T-cell (primary cell): ENCODE measurements around the gene ZCCHC7. TPM values are rescaled to one million over a fixed set of nuclear protein-coding genes. Genes with fewer than 3 reads are reported as not detected.

ENCODE experiments used
- ATAC-seq, 4 experiments: fragments of 200-7000 bp in 3 of 4; fragments of 150-1000 bp in 1 of 4; cut with Tn5 transposase; replicated peaks in 1 of 4; 1 replicate in 3 of 4; 2 replicates in 1 of 4; pipeline ENCODE4 v1.10.0; 2021; ENCODE audit warnings: moderate library complexity in 3 of 4, mild to moderate bottlenecking in 2 of 4, moderate number of reproducible peaks in 1 of 4
- CTCF ChIA-PET, 2 donors: fragments of 300-600 bp; sonication (Branson Sonifier 250); formaldehyde crosslinking; loops; one replicate each; lab custom pipeline; 2022; ENCODE audit warnings: antibody characterized with exemption in 2 of 2; lab: Charles Lee
- POLR2A ChIA-PET, 2 donors: fragments of 300-600 bp; sonication (Branson Sonifier 250); formaldehyde crosslinking; loops; one replicate each; lab custom pipeline; 2022; ENCODE audit warnings: antibody characterized with exemption in 2 of 2; lab: Charles Lee
- DNase-seq, 35 experiments: peaks; one replicate each; pipeline versions ENCODE4 v3.0.0 to v3.0.0-alpha.2; 2013 to 2023
- H3K27ac ChIP-seq: one replicate; pipeline ENCODE4 v1.5.1; 2013; ENCODE audit warnings: low read length
- H3K27me3 ChIP-seq, 2 experiments: replicated peaks in 1 of 2; 1 replicate in 1 of 2; 2 replicates in 1 of 2; pipeline versions ENCODE4 v1.6.1 to v1.7.0; 2013; ENCODE audit warnings: low read length in 1 of 2, mixed read lengths in 1 of 2; ENCODE audit not compliant: control insufficient read depth in 2 of 2, insufficient read depth in 2 of 2; ENCODE audit errors: extremely low read depth in 1 of 2
- H3K36me3 ChIP-seq, 2 donors: 1 replicate in 1 of 2; 2 replicates in 1 of 2; pipeline versions ENCODE4 v1.6.1 to v1.7.0; 2013; ENCODE audit warnings: low read length in 1 of 2; ENCODE audit not compliant: control insufficient read depth in 2 of 2, insufficient read depth in 1 of 2; ENCODE audit errors: extremely low read depth in 1 of 2
- H3K4me1 ChIP-seq, 2 experiments: 1 replicate in 1 of 2; 2 replicates in 1 of 2; pipeline versions ENCODE4 v1.6.1 to v1.7.0; 2013; ENCODE audit warnings: low read length in 2 of 2, mixed read lengths in 1 of 2; ENCODE audit not compliant: insufficient read depth in 2 of 2, control insufficient read depth in 1 of 2; ENCODE audit errors: extremely low read depth in 1 of 2
- H3K4me3 ChIP-seq, 2 donors: 1 replicate in 1 of 2; 2 replicates in 1 of 2; pipeline versions ENCODE4 v1.5.1 to v1.7.0; 2013; ENCODE audit warnings: mild to moderate bottlenecking in 2 of 2, low read length in 1 of 2, moderate library complexity in 1 of 2; ENCODE audit not compliant: control insufficient read depth in 1 of 2; ENCODE audit errors: extremely low read depth in 1 of 2
- H3K9me3 ChIP-seq: 2 replicates; pipeline ENCODE4 v1.7.0; 2013
- H3K27ac Mint-ChIP-seq, 2 donors: one replicate each; pipeline ENCODE4 v1.8.0; 2020 to 2021; ENCODE audit warnings: mild to moderate bottlenecking in 2 of 2, mixed read lengths in 2 of 2
- H3K27me3 Mint-ChIP-seq, 2 donors: one replicate each; pipeline ENCODE4 v1.8.0; 2021 to 2022; ENCODE audit warnings: mixed read lengths in 2 of 2
- H3K36me3 Mint-ChIP-seq: one replicate; pipeline ENCODE4 v1.8.0; 2021; ENCODE audit warnings: mixed read lengths
- H3K4me1 Mint-ChIP-seq, 3 donors: one replicate each; pipeline ENCODE4 v1.8.0; 2020 to 2022; ENCODE audit warnings: mixed read lengths in 3 of 3, mild to moderate bottlenecking in 1 of 3
- H3K4me3 Mint-ChIP-seq, 3 donors: one replicate each; pipeline ENCODE4 v1.8.0; 2020 to 2022; ENCODE audit warnings: mild to moderate bottlenecking in 3 of 3, mixed read lengths in 3 of 3, moderate library complexity in 3 of 3
- H3K9me3 Mint-ChIP-seq, 3 donors: one replicate each; pipeline ENCODE4 v1.8.0; 2020 to 2022; ENCODE audit warnings: mixed read lengths in 3 of 3
- WGBS: methylation state at CpG from one replicate; pipeline ENCODE4 v1.1.5; 2013; ENCODE audit warnings: missing lambda C conversion rate; ENCODE audit not compliant: insufficient coverage; 5-methylcytosine and 5-hydroxymethylcytosine counted together
- total RNA-seq, 35 experiments: library from RNA in 6 of 35; stranded (reverse) in 6 of 35; fragments of 120-200 nt in 1 of 35; gene quantifications; one replicate each; pipeline versions ENCODE4 v1.2.1 to v1.2.4 and lab custom pipeline; 2013 to 2026

ZCCHC7 gene
- total RNA-seq, 5 donors from 2014 or later (not counting 1 experiment from before 2014, with no cell fraction given): 29.1 to 44.2 (median 33.5) TPM

DNA sequence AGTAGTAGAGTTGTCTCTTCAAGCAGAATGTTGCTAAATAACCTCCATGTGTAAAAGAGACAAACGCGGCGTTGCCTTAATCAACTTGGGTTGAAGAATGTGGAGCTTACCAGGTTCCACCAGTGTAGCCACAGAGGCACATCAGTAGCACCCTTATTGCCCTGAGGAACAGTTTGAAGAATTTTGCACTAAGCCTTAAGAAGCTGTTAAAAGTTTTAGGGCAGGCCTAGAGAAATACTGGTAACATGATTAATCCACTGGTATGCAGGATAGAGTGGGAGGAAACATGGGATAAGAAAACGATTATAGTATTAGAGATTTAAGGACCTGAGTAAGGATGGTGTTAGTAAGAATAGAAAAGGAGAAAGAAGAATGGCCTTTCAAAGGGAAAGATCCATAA is 100.6 kb downstream of the ZCCHC7 start:
- Histone ChIP-seq H3K4me1 (no peaks in the 10 kb centered on the region), H3K36me3 (no peaks in the 10 kb centered on the region), H3K9me3 (no peaks in the 10 kb centered on the region), H3K27me3 (no peaks in the 10 kb centered on the region), H3K4me3 (no peak overlapping the region), H3K27ac (no peak overlapping the region)
- Mint-ChIP-seq H3K27ac (no peak overlapping the region), H3K27me3 (no peaks in the 10 kb centered on the region), H3K9me3 (no peaks in the 10 kb centered on the region), H3K36me3 (peaks cover 9% of the 10 kb centered on the region), H3K4me1 (peaks cover 12 to 30% (median 19%) of the 10 kb centered on the region in 3 donors), H3K4me3 (no peak overlapping the region)
- DNase-seq (no peak), ATAC-seq (no peak)
- ChIA-PET POLR2A (no interaction called here), CTCF (interaction anchor here in 1 of 2 donors (0.7 kb wide), 1 partner anchor 15 kb away, joined by 3 read pairs; no protein-coding TSS in a partner anchor)
- WGBS: 94% methylated on average over 3 of the region's 4 CpGs

- H3K36me3 Mint-ChIP-seq: peaks cover 8% of the 10 kb centered on the region
- DNase-seq (no peak), ATAC-seq (no peak)
- H3K36me3 ChIP-seq: no peaks in the 10 kb centered on the region
- no peak overlapping the region for H3K4me3 ChIP-seq
- no peaks in the 10 kb centered on the region for H3K27me3 Mint-ChIP-seq
- H3K9me3 Mint-ChIP-seq: no peaks in the 10 kb centered on the region
- no peaks in the 10 kb centered on the region for H3K9me3 ChIP-seq
- H3K27ac ChIP-seq: no peak overlapping the region
- no peak overlapping the region for H3K4me3 Mint-ChIP-seq
- H3K27ac Mint-ChIP-seq: no peak overlapping the region
- CTCF ChIA-PET: no interaction called here
- no CpG with 5 or more reads among the region's 1 CpG for WGBS
- no peaks in the 10 kb centered on the region for H3K27me3 ChIP-seq
- POLR2A ChIA-PET: interaction anchor here in 1 of 2 donors (1.1 kb wide), 1 partner anchor 8 kb away, joined by 4 read pairs; no protein-coding TSS in a partner anchor
- no peaks in the 10 kb centered on the region for H3K4me1 ChIP-seq
- peaks cover 12 to 30% (median 19%) of the 10 kb centered on the region in 3 donors for H3K4me1 Mint-ChIP-seq
These were observed 101.2 kb downstream of the ZCCHC7 start for GRCh38 chr9:37221489-37222106.

DNA sequence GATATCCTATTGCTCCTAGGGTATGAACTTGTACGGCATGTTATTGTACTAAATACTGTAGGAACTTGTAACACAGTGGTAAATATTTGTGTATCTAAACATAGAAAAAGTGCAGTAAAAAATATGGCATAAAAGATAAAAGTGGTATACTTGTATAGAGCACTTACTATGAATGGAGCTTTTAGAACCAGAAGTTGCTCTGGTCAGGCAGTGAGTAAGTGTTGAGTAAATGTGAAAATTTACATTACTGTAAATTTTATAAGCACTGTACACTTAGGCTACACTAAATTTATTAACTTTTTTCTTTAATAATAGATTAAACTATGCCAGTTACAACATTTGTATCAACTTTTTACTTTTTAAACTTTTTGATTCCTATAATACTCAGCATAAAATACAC is 109.1 kb downstream of the ZCCHC7 start:
- H3K27ac Mint-ChIP-seq: no peak overlapping the region
- ChIA-PET CTCF (no interaction called here), POLR2A (no interaction called here)
- no peaks in the 10 kb centered on the region for H3K27me3 ChIP-seq
- ATAC-seq (no peak), DNase-seq (no peak)
- H3K4me3 Mint-ChIP-seq: no peak overlapping the region
- no peaks in the 10 kb centered on the region for H3K4me1 ChIP-seq
- peaks cover 12% of the 10 kb centered on the region for H3K36me3 Mint-ChIP-seq
- no peaks in the 10 kb centered on the region for H3K9me3 Mint-ChIP-seq
- no peaks in the 10 kb centered on the region for H3K9me3 ChIP-seq
- WGBS: no CpG with 5 or more reads among the region's 1 CpG
- no peaks in the 10 kb centered on the region for H3K36me3 ChIP-seq
- H3K27me3 Mint-ChIP-seq: no peaks in the 10 kb centered on the region
- peaks cover 16 to 23% (median 18%) of the 10 kb centered on the region in 3 donors for H3K4me1 Mint-ChIP-seq
- no peak overlapping the region for H3K27ac ChIP-seq
- no peak overlapping the region for H3K4me3 ChIP-seq

DNA sequence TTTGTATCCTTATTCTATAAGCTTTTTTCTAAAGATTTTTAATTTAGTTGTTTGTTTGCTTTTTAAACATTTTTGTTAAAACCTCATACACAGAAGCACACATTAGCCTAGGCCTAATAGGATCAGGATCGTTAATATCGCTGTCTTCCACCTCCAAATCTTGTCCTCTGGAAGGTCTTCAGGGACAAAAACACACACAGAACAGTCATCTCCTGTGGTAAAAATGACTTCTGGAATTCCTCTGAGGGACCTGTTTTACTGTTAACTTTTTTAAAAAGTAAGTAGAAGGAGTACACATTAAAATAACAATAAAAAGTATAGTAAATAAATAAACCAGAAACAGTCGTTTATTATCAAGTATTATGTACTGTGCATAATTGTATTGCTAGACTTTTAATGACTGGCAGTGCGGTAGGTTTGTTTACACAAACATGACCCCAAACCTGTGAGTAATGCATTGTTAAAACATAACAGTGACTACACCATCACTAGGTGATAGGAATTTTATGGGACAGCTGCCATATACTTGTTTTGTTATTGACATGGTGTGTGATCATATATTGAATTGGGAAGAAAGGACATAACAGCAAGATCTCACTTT is 109.6 kb downstream of the ZCCHC7 start:
- ATAC-seq (no peak), DNase-seq (no peak)
- H3K36me3 ChIP-seq: no peaks in the 10 kb centered on the region
- ChIA-PET POLR2A (no interaction called here), CTCF (no interaction called here)
- no peaks in the 10 kb centered on the region for H3K4me1 ChIP-seq
- H3K4me3 ChIP-seq: no peak overlapping the region
- Mint-ChIP-seq H3K4me3 (no peak overlapping the region), H3K27me3 (no peaks in the 10 kb centered on the region), H3K36me3 (peaks cover 10% of the 10 kb centered on the region), H3K4me1 (peaks cover 16 to 21% (median 18%) of the 10 kb centered on the region in 3 donors), H3K27ac (no peak overlapping the region), H3K9me3 (no peaks in the 10 kb centered on the region)
- no peaks in the 10 kb centered on the region for H3K27me3 ChIP-seq
- no peaks in the 10 kb centered on the region for H3K9me3 ChIP-seq
- no peak overlapping the region for H3K27ac ChIP-seq
- no CpG with 5 or more reads among the region's 4 CpGs for WGBS

DNA sequence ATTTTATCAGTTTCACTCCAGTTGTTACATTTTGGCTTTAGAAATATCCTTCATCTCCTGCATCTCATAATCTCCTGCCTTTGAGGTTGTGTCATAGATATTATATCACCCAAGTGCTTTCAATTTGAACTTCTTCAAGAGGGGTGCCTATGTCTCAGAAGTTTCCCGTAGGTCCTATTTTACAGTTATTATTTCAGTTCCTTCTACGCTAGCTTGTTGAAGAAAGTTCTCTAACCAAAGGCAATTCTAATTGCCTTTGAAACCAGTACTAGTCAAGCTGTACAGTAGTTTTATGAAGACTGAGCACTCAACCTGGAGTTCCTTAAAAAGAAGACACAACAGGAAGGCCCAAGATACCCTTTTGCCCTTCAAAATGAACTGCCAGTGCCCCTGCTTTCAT is 116.4 kb downstream of the ZCCHC7 start:
- POLR2A ChIA-PET: interaction anchor here in 1 of 2 donors (0.6 kb wide), 1 partner anchor 9 kb away, joined by 4 read pairs; no protein-coding TSS in a partner anchor
- CTCF ChIA-PET: interaction anchor here in 1 of 2 donors (0.7 kb wide), 1 partner anchor 60 kb away, joined by 3 read pairs; no protein-coding TSS in a partner anchor
- Mint-ChIP-seq H3K27ac (no peak overlapping the region), H3K4me1 (peaks cover 33 to 51% (median 48%) of the 10 kb centered on the region in 3 donors), H3K4me3 (no peak overlapping the region), H3K9me3 (no peaks in the 10 kb centered on the region), H3K36me3 (peaks cover 31% of the 10 kb centered on the region), H3K27me3 (no peaks in the 10 kb centered on the region)
- Histone ChIP-seq H3K9me3 (no peaks in the 10 kb centered on the region), H3K27ac (no peak overlapping the region), H3K27me3 (no peaks in the 10 kb centered on the region), H3K4me1 (no peaks in the 10 kb centered on the region), H3K36me3 (no peaks in the 10 kb centered on the region), H3K4me3 (no peak overlapping the region)
- ATAC-seq (no peak), DNase-seq (no peak)
- no CpG with 5 or more reads among the region's 2 CpGs for WGBS

DNA sequence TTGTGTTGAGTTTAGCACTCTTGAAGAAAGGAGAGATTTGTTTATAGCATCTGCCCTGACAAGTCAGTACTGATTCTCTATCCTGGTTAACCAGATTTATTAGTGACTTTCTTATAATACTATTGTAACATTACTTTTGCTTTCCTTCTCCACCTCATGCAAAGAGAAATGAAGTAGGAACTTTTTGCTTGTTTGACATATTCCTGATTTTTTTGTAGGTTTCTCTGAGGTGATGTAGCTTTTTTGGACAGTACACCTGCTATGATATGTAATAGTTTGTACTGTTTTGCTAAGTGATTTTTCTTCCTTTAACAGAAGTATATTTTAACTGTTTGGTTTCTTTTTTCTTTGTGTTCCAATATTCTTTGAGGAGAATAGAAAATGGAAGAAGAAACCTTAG is 117.7 kb downstream of the ZCCHC7 start:
- Histone ChIP-seq H3K27ac (no peak overlapping the region), H3K27me3 (no peaks in the 10 kb centered on the region), H3K9me3 (no peaks in the 10 kb centered on the region), H3K4me3 (no peak overlapping the region), H3K36me3 (no peaks in the 10 kb centered on the region), H3K4me1 (no peaks in the 10 kb centered on the region)
- DNase-seq (no peak), ATAC-seq (no peak)
- no peak overlapping the region for H3K27ac Mint-ChIP-seq
- peaks cover 27 to 47% (median 42%) of the 10 kb centered on the region in 3 donors for H3K4me1 Mint-ChIP-seq
- ChIA-PET POLR2A (interaction anchor here in 1 of 2 donors (0.9 kb wide), 1 partner anchor 27 kb away, joined by 3 read pairs; no protein-coding TSS in a partner anchor), CTCF (no interaction called here)
- no peaks in the 10 kb centered on the region for H3K9me3 Mint-ChIP-seq
- H3K4me3 Mint-ChIP-seq: no peak overlapping the region
- no peaks in the 10 kb centered on the region for H3K27me3 Mint-ChIP-seq
- peaks cover 31% of the 10 kb centered on the region for H3K36me3 Mint-ChIP-seq
